Endothelial cell of umbilical vein (primary cell): ENCODE results near the gene OR52L1. TPM values are rescaled to one million over a fixed set of nuclear protein-coding genes. Genes with fewer than 3 reads are reported as not detected.

Experiments
- BruUV-seq: library from RNA; stranded (reverse); fragments of 400-500 nt; replicated peaks from 2 replicates; lab custom pipeline; 2021; lab: Mats Ljungman, UMichigan
- CTCF ChIA-PET: fragments of 300-600, 350-600 bp; sonication (Branson Sonifier 250); formaldehyde crosslinking; loops from one replicate; lab custom pipeline; 2021; ENCODE audit warnings: antibody characterized with exemption, inconsistent platforms; lab: Charles Lee
- POLR2A ChIA-PET: fragments of 300-600, 350-600 bp; sonication (Branson Sonifier 250); formaldehyde crosslinking; loops from one replicate; lab custom pipeline; 2021; ENCODE audit warnings: antibody characterized with exemption, inconsistent platforms; lab: Charles Lee
- DNase-seq: peaks from one replicate; pipeline ENCODE4 v3.0.0-alpha.2; 2011; ENCODE audit warnings: low read depth, low spot score
- FAIRE-seq: peaks from 2 replicates; lab custom pipeline; 2011; peaks lifted over from hg19 to GRCh38; lab: Jason Lieb, UNC
- H2AFZ ChIP-seq: 2 replicates; pipeline ENCODE4 v1.6.0; 2012; ENCODE audit warnings: low read depth, low read length, control low read depth, inconsistent platforms
- H3K27ac ChIP-seq: 2 replicates; pipeline ENCODE4 v1.5.1; 2011; ENCODE audit warnings: low read depth, mild to moderate bottlenecking, control low read depth, low read length, moderate library complexity; ENCODE audit not compliant: insufficient read depth
- H3K27me3 ChIP-seq, 2 experiments: 2 replicates each; pipeline versions ENCODE4 v1.6.0 to v1.6.1; 2011; ENCODE audit warnings: low read length in 2 of 2, mixed read lengths in 1 of 2; ENCODE audit not compliant: control insufficient read depth in 2 of 2, insufficient read depth in 2 of 2
- H3K36me3 ChIP-seq, 2 experiments: 2 replicates in 1 of 2; 3 replicates in 1 of 2; pipeline ENCODE4 v1.5.1; 2011; ENCODE audit warnings: low read length in 2 of 2, mild to moderate bottlenecking in 1 of 2, moderate library complexity in 1 of 2; ENCODE audit not compliant: control insufficient read depth in 2 of 2, insufficient read depth in 2 of 2; ENCODE audit errors: extremely low read depth in 1 of 2
- H3K4me1 ChIP-seq: 3 replicates; pipeline ENCODE4 v1.5.1; 2011; ENCODE audit warnings: mild to moderate bottlenecking, low read length; ENCODE audit not compliant: control insufficient read depth, insufficient read depth; ENCODE audit errors: extremely low read depth
- H3K4me2 ChIP-seq: 2 replicates; pipeline ENCODE4 v1.6.1; 2011; ENCODE audit warnings: low read length, control low read depth, mixed read lengths; ENCODE audit not compliant: insufficient read depth
- H3K4me3 ChIP-seq, 3 experiments: fragments of 200-600 bp in 1 of 3; sonication (generic), shearing (Covaris generic) in 1 of 3; replicated peaks in 1 of 3; 2 replicates each; pipeline ENCODE4 v1.5.1; 2011 to 2016; ENCODE audit warnings: control low read depth in 3 of 3, low read length in 3 of 3, mild to moderate bottlenecking in 2 of 3, inconsistent platforms in 1 of 3, low read depth in 1 of 3, moderate library complexity in 1 of 3; ENCODE audit not compliant: insufficient read depth in 1 of 3
- H3K79me2 ChIP-seq: 2 replicates; pipeline ENCODE4 v1.6.0; 2012; ENCODE audit warnings: low read length, inconsistent platforms; ENCODE audit not compliant: control insufficient read depth, insufficient read depth
- H3K9ac ChIP-seq: replicated peaks from 2 replicates; pipeline ENCODE3; 2011; ENCODE audit warnings: low read length, control low read depth; ENCODE audit not compliant: insufficient read depth; ENCODE audit errors: extremely low read depth
- H3K9me1 ChIP-seq: replicated peaks from 3 replicates; pipeline ENCODE4 v1.6.0; 2011; ENCODE audit warnings: mild to moderate bottlenecking, low read length; ENCODE audit not compliant: control insufficient read depth, insufficient read depth; ENCODE audit errors: extremely low read depth
- H3K9me3 ChIP-seq: replicated peaks from 2 replicates; pipeline ENCODE4 v1.5.1; 2012; ENCODE audit warnings: low read length, inconsistent platforms; ENCODE audit not compliant: control insufficient read depth, insufficient read depth
- H4K20me1 ChIP-seq: replicated peaks from 2 replicates; pipeline ENCODE3; 2011; ENCODE audit warnings: mild to moderate bottlenecking, low read length; ENCODE audit not compliant: control insufficient read depth, insufficient read depth; ENCODE audit errors: extremely low read depth
- CTCF ChIP-seq, 2 donors: IDR thresholded peaks; 1 replicate in 1 of 2; 2 replicates in 1 of 2; pipeline ENCODE4 v1.5.1; 2011; ENCODE audit warnings: low read length in 2 of 2, mild to moderate bottlenecking in 2 of 2, moderate library complexity in 2 of 2, control low read depth in 1 of 2, inconsistent platforms in 1 of 2, low read depth in 1 of 2; ENCODE audit not compliant: insufficient read depth in 1 of 2; ENCODE audit errors: extremely low read depth in 1 of 2
- EZH2 ChIP-seq: IDR thresholded peaks from 2 replicates; pipeline ENCODE4 v1.6.1; 2012; ENCODE audit warnings: borderline replicate concordance, low read depth, mild to moderate bottlenecking, moderate library complexity, low read length, inconsistent platforms; ENCODE audit not compliant: severe bottlenecking
- FOS ChIP-seq: IDR thresholded peaks from 2 replicates; pipeline ENCODE4 v1.6.1; 2011; ENCODE audit warnings: mild to moderate bottlenecking, low read length, moderate library complexity, borderline replicate concordance; ENCODE audit not compliant: insufficient read depth
- GATA2 ChIP-seq: IDR thresholded peaks from 2 replicates; pipeline ENCODE4 v1.7.0; 2011; ENCODE audit warnings: low read depth, mild to moderate bottlenecking, moderate library complexity, mixed read lengths, low read length; ENCODE audit not compliant: insufficient read length, insufficient read depth
- JUN ChIP-seq: IDR thresholded peaks from 2 replicates; pipeline ENCODE4 v1.6.1; 2011; ENCODE audit warnings: borderline replicate concordance, low read depth; ENCODE audit not compliant: insufficient read length, insufficient read depth
- MAX ChIP-seq: IDR thresholded peaks from 2 replicates; pipeline ENCODE4 v1.6.1; 2011; ENCODE audit not compliant: insufficient read depth, insufficient read length
- MYC ChIP-seq: IDR thresholded peaks from one replicate; pipeline ENCODE4 v1.6.1; 2011; ENCODE audit warnings: mild to moderate bottlenecking, low read depth, low read length
- POLR2A ChIP-seq: IDR thresholded peaks from 2 replicates; pipeline ENCODE4 v1.6.1; 2012; ENCODE audit warnings: low read depth, mild to moderate bottlenecking, control low read depth, low read length
- POLR2AphosphoS5 ChIP-seq: IDR thresholded peaks from 2 replicates; pipeline ENCODE4 v1.6.1; 2012; ENCODE audit warnings: low read depth, mild to moderate bottlenecking, control low read depth, low read length, moderate library complexity; ENCODE audit not compliant: insufficient read depth
- dilution Hi-C: fragments of 300-500 bp; cut with MboI; formaldehyde crosslinking; loops from one replicate; pipeline ENCODE4 v1.15.0; 2019; ENCODE audit warnings: low sequenced_read_pairs; ENCODE audit not compliant: extremely low pct_ligation_motif_present
- intact Hi-C: fragments of 100-400 bp; cut with micrococcal nuclease; formaldehyde crosslinking; loops from one replicate; pipeline ENCODE4 v1.10.0; 2022
- polyA plus RNA-seq, 4 experiments: library from polyadenylated mRNA; depleted of rRNA in 3 of 4; stranded (reverse) in 3 of 4; unstranded in 1 of 4; fragments of >200 nt; gene quantifications; 2 replicates each; pipeline versions ENCODE4 v1.2.1 to v1.2.3, GENCODE V29; 2011 to 2012; ENCODE audit warnings: missing spikeins in 1 of 4
- total RNA-seq: library from RNA; stranded (reverse); gene quantifications from 2 replicates; pipeline ENCODE4 v1.2.3, GENCODE V29; 2021

The OR52L1 gene
- total and polyA plus RNA-seq, 2 donors (not counting 3 experiments of a cell fraction or from before 2014, with no cell fraction given): 0.07 TPM; not detected in 1

DNA sequence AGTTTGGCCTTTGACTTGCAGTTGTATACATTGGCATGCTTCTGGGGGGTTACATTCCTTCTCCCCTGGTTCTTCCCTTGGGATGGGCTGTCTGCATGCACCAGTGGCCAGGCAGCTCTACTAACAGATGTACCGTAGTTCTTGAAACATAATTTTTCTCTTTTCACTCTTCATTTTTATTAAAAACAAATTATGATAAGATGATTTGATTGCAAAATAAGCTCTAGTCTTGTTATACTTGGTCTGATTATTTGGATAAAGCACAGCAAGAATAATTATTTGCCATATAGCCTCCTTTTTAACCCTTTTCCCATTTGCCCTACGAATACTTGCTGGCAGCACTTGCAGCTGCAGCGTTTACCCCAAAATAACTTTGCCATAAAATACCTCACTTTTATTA is 31.2 kb downstream of the OR52L1 start:
- TF ChIP-seq MYC: no peak
- TF ChIP-seq POLR2AphosphoS5: no peak
- TF ChIP-seq FOS: no peak
- no peak for TF ChIP-seq MAX
- no peak for TF ChIP-seq GATA2
- no peak for TF ChIP-seq EZH2
- no peak for TF ChIP-seq CTCF (IDR thresholded peaks at IDR 0.05; ENCODE audit: extremely low read depth in 1 of 2, insufficient read depth in 1 of 2, low read depth in 1 of 2, low read length in 2 of 2)
- no peak for TF ChIP-seq JUN
- TF ChIP-seq POLR2A: no peak
- Histone ChIP-seq H3K4me3 (no peak overlapping the region), H3K9ac (no peak overlapping the region), H3K9me3 (no peaks in the 10 kb centered on the region), H3K36me3 (no peaks in the 10 kb centered on the region), H2AFZ (no peak overlapping the region), H4K20me1 (no peaks in the 10 kb centered on the region), H3K9me1 (no peaks in the 10 kb centered on the region), H3K79me2 (no peaks in the 10 kb centered on the region), H3K27me3 (no peaks in the 10 kb centered on the region), H3K4me2 (no peak overlapping the region), H3K27ac (no peak overlapping the region), H3K4me1 (no peaks in the 10 kb centered on the region)
- FAIRE-seq (no peak), DNase-seq (no peak)
- CTCF ChIA-PET: no interaction called here
- dilution Hi-C loops (no loop called here), intact Hi-C loops (no loop called here)
- POLR2A ChIA-PET: no interaction called here
- no TSS peak for BruUV-seq
